ENCODE measurements around the gene PECR. TPM values are rescaled to one million over a fixed set of nuclear protein-coding genes. Genes with fewer than 3 reads are reported as not detected.

Gene PECR
- total RNA-seq, 1 donor, result 10.1 TPM

DNA sequence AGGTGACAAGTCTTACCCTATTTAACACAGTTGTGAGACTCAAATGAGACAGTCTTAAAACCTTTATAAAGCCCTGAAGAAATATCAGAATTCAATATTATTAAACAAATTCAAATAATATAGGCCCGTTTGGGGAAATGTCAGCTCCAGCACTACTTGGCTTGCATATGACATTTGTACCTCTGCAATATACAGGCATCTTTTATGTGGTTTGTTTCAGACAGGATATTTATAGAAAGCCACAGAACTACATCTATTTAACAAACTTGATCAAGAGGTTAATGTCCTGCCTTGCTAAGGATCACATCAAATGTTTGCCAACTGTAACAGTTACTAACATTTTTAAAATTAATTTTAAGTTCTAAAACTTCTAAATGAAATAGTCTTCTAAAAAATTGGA, 65.0 kb downstream of the PECR start:
- H3K27ac ChIP-seq (ENCODE audit: low read depth, low read length), result no peak overlapping the region
- TF ChIP-seq, protein P1, sequence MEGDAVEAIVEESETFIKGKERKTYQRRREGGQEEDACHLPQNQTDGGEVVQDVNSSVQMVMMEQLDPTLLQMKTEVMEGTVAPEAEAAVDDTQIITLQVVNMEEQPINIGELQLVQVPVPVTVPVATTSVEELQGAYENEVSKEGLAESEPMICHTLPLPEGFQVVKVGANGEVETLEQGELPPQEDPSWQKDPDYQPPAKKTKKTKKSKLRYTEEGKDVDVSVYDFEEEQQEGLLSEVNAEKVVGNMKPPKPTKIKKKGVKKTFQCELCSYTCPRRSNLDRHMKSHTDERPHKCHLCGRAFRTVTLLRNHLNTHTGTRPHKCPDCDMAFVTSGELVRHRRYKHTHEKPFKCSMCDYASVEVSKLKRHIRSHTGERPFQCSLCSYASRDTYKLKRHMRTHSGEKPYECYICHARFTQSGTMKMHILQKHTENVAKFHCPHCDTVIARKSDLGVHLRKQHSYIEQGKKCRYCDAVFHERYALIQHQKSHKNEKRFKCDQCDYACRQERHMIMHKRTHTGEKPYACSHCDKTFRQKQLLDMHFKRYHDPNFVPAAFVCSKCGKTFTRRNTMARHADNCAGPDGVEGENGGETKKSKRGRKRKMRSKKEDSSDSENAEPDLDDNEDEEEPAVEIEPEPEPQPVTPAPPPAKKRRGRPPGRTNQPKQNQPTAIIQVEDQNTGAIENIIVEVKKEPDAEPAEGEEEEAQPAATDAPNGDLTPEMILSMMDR (IDR thresholded peaks at IDR 0.05; ENCODE audit: extremely low read depth, low read depth, low read length), result no peak
- no peaks in the 10 kb centered on the region for H3K36me3 ChIP-seq (ENCODE audit: insufficient read depth, low read length)

DNA sequence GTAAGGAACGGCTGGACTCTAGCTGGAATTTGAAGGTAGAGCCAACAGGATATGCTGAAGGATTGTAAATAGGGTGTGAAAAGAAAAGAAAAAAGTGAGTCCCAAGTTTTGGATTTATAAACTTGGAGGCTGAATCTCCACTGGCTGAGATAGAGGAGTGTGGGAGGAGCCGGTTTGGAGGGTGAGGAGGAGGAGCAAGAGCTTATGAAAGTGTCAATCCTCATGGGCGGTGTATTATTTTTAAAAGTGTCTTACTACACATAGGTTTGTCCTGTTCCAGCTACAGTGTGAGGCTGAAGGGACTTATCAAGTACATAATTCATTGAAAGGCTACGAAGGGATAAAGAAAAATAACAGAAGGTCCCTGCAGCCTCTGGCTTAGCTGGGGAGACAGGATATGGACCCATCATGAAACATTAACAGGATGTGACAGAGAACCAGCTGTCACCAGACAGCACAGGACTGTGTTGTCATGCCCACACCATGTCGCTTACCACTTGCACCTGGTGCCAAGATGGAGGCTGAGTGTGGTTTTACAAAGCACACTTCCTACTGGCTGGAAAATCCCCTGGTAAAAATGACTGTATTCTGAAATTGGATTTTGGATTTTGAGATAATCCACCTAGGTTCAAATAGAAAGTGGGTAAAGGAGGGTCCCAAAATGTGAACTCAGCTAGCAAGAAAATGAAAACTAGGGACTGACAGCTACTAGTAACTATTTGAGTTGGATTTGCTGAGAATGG, 65.7 kb downstream of the PECR start:
- DNase-seq (ENCODE audit: insufficient read length, low spot score, missing footprints), result no peak
- Histone ChIP-seq H3K4me2 (ENCODE audit: insufficient read depth, low read length) (no peak overlapping the region), H3K4me3 (ENCODE audit: insufficient read depth, low read length) (no peak overlapping the region), H2AFZ (ENCODE audit: low read length) (no peak overlapping the region), H3K9me3 (ENCODE audit: low read depth, low read length) (no peaks in the 10 kb centered on the region), H3K4me1 (ENCODE audit: insufficient read depth, low read length) (peaks cover 10% of the 10 kb centered on the region), H3K27me3 (ENCODE audit: insufficient read depth, low read length) (no peaks in the 10 kb centered on the region), H3K79me2 (ENCODE audit: insufficient read depth, low read length) (no peaks in the 10 kb centered on the region), H3K36me3 (ENCODE audit: insufficient read depth, low read length) (no peaks in the 10 kb centered on the region), H4K20me1 (ENCODE audit: insufficient read depth, low read length) (no peaks in the 10 kb centered on the region), H3K27ac (ENCODE audit: low read depth, low read length) (no peak overlapping the region)
- TF ChIP-seq, protein P1 (IDR thresholded peaks at IDR 0.05; ENCODE audit: extremely low read depth, low read depth, low read length), result no peak

More for the DNA sequence above, 65.0 kb downstream of the PECR start:
- no peak overlapping the region for H2AFZ ChIP-seq (ENCODE audit: low read length)
- H3K4me1 ChIP-seq (ENCODE audit: insufficient read depth, low read length), result peaks cover 10% of the 10 kb centered on the region
- H3K79me2 ChIP-seq (ENCODE audit: insufficient read depth, low read length), result no peaks in the 10 kb centered on the region
- DNase-seq (ENCODE audit: insufficient read length, low spot score, missing footprints), result no peak
- H3K4me2 ChIP-seq (ENCODE audit: insufficient read depth, low read length), result no peak overlapping the region
- no peaks in the 10 kb centered on the region for H3K27me3 ChIP-seq (ENCODE audit: insufficient read depth, low read length)
- H3K9me3 ChIP-seq (ENCODE audit: low read depth, low read length), result no peaks in the 10 kb centered on the region
- H3K4me3 ChIP-seq (ENCODE audit: insufficient read depth, low read length), result no peak overlapping the region
- no peaks in the 10 kb centered on the region for H4K20me1 ChIP-seq (ENCODE audit: insufficient read depth, low read length)

DNA sequence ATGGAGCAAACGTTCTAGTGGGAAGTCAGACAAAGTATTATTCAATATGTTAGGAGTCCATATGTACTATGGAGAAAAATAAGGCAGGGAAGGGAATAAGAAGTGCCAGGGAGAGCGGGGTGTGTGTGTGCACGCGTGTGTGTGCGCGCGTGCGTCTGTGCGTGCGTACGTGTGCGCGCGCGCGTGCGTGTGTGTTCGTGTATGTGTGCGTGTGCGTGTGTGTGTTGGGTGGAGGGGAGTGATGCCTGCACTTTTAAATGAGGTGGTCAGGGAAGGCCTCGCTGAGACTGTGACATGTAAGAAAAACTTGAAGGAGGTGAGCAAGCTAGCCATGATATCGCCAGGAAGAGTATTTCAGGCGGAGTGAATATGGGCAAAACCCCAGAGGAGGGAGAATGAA, 66.6 kb downstream of the PECR start:
- peaks cover 10% of the 10 kb centered on the region for H3K4me1 ChIP-seq (ENCODE audit: insufficient read depth, low read length)
- H3K27me3 ChIP-seq (ENCODE audit: insufficient read depth, low read length), result no peaks in the 10 kb centered on the region
- H3K36me3 ChIP-seq (ENCODE audit: insufficient read depth, low read length), result no peaks in the 10 kb centered on the region
- TF ChIP-seq, protein P1 (IDR thresholded peaks at IDR 0.05; ENCODE audit: extremely low read depth, low read depth, low read length), result no peak
- no peaks in the 10 kb centered on the region for H4K20me1 ChIP-seq (ENCODE audit: insufficient read depth, low read length)
- peak; percentile 31 for DNase-seq (ENCODE audit: insufficient read length, low spot score, missing footprints)
- no peak overlapping the region for H3K4me2 ChIP-seq (ENCODE audit: insufficient read depth, low read length)
- H3K79me2 ChIP-seq (ENCODE audit: insufficient read depth, low read length), result no peaks in the 10 kb centered on the region
- no peak overlapping the region for H3K27ac ChIP-seq (ENCODE audit: low read depth, low read length)
- no peak overlapping the region for H3K4me3 ChIP-seq (ENCODE audit: insufficient read depth, low read length)
- H3K9me3 ChIP-seq (ENCODE audit: low read depth, low read length), result no peaks in the 10 kb centered on the region
- H2AFZ ChIP-seq (ENCODE audit: low read length), result no peak overlapping the region

DNA sequence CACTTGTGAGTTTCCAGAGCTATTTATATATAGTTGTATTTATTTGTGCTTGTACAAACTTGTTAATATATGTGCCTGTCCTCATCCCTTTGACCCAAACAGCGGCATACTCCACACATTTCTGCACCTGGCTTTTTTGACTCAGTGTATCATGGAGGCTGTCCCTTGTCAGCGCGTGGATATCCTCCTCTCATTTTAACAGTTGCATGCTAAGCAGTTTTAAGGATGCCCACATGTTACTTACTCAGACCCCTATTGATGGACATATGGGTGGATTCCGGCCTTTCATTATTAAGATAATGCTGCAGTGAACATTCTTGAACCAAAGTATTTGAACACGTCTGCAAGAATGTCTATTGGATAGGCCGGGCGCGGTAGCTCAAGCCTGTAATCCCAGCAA, 67.6 kb downstream of the PECR start:
- no peak overlapping the region for H3K4me3 ChIP-seq (ENCODE audit: insufficient read depth, low read length)
- no peaks in the 10 kb centered on the region for H4K20me1 ChIP-seq (ENCODE audit: insufficient read depth, low read length)
- no peaks in the 10 kb centered on the region for H3K27me3 ChIP-seq (ENCODE audit: insufficient read depth, low read length)
- TF ChIP-seq, protein P1 (IDR thresholded peaks at IDR 0.05; ENCODE audit: extremely low read depth, low read depth, low read length), result no peak
- H2AFZ ChIP-seq (ENCODE audit: low read length), result no peak overlapping the region
- DNase-seq (ENCODE audit: insufficient read length, low spot score, missing footprints), result peak; percentile 42
- peaks cover 10% of the 10 kb centered on the region for H3K4me1 ChIP-seq (ENCODE audit: insufficient read depth, low read length)
- H3K9me3 ChIP-seq (ENCODE audit: low read depth, low read length), result no peaks in the 10 kb centered on the region
- H3K4me2 ChIP-seq (ENCODE audit: insufficient read depth, low read length), result peak overlapping the region; percentile 92
- H3K79me2 ChIP-seq (ENCODE audit: insufficient read depth, low read length), result no peaks in the 10 kb centered on the region
- no peak overlapping the region for H3K27ac ChIP-seq (ENCODE audit: low read depth, low read length)
- H3K36me3 ChIP-seq (ENCODE audit: insufficient read depth, low read length), result no peaks in the 10 kb centered on the region
